Measurements from ENCODE around the gene AOPEP.

AOPEP gene

DNA sequence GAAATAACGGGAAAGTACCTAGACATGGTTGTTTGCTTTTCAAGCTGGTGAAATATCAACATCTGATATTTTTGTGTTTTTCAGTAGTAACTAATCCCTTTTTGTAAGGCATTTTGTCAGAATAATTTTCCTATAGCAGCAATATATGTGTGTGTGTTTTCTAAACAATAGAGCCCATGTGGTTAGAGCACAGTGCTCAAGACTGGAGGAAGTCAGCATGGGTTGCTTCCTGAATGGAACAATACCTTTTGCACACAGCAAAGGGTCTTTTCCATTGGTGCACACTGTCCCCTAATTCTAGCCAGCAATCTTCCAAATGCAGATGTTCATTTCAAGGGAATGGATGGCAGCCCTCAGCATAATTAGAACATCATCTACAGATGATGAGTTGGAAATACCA lies 270.1 kb downstream of the AOPEP start:
- no peak for DNase-seq (ENCODE audit: low read depth, low spot score)
- H3K27ac ChIP-seq = no peak overlapping the region

DNA sequence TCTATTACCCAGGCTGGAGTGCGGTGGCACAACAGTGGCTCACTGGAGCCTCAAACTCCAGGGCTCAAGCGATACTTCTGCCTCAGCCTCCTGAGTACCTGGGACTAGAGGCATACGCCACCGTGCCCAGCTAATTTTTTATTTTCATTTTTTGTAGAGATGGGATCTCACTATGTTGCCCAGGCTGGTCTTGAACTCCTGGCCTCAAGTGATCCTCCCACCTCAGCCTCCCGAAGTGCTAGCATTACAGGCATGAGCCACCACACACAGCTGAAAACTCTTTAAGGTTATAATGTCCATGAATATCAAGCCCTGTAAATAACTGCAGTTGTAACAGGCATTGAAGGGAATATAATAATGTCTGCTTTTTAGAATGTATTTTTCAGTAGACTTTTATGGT lies 271.2 kb downstream of the AOPEP start:
- no peak for DNase-seq (ENCODE audit: low read depth, low spot score)
- H3K27ac ChIP-seq = no peak overlapping the region

DNA sequence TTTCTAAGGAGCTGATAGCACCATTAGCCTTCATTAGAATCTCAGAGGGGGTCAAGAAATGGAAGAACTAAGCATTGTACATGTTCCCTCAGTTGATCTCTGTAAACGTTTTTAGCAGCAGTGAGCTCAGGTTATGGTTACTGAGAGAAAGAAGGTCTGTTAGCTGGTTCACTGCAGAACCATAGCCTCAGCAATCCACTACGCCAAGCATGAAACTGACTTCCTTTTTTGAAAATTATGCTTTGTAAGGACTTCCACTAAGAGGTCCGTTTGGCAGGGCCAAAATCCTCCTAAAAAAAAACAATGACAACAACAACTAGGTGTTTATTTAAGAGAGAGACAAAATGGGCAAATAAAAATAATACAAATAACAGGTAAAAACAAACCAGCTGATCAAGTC lies 273.3 kb downstream of the AOPEP start:
- H3K27ac ChIP-seq = no peak overlapping the region
- no peak for DNase-seq (ENCODE audit: low read depth, low spot score)

DNA sequence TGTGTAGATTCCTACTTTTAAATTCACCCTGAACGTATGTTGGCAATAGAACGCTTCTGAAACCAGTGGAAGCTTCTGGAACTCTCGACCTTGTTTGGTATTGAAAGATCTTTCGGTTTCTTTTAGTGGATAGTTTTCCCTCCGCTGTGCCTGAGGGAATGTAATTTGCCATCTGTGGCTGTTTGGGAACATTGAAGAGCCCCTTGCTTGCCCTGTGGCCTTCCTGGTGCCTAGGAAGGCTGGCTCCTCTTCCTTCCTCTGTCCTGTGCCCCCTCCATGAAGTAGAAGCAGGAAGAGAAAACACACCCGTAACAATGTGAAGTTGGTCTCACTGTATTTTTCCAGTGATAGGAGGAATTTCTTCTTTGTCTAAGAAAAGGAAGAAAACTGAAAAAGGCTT lies 274.3 kb downstream of the AOPEP start:
- no peak for DNase-seq (ENCODE audit: low read depth, low spot score)
- no peak overlapping the region for H3K27ac ChIP-seq

DNA sequence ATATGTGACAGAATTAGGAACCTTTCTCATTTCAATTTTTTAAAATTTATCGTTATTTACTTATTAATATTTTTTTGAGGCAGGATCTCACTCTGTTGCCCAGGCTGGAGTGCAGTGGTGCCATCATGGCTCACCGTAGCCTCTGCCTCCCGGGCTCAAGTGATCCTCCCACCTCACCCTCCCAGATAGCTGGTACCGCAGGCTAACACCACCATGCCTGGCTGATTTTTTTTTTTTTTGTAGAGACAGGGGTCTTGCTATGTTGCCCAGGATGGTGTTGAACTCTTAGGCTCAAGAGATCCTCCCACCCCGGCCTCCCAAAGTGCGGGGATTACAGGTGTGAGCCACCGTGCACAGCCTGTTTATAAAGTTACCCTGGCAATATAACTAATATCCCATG lies 275.2 kb downstream of the AOPEP start:
- no peak for DNase-seq (ENCODE audit: low read depth, low spot score)
- H3K27ac ChIP-seq = no peak overlapping the region

DNA sequence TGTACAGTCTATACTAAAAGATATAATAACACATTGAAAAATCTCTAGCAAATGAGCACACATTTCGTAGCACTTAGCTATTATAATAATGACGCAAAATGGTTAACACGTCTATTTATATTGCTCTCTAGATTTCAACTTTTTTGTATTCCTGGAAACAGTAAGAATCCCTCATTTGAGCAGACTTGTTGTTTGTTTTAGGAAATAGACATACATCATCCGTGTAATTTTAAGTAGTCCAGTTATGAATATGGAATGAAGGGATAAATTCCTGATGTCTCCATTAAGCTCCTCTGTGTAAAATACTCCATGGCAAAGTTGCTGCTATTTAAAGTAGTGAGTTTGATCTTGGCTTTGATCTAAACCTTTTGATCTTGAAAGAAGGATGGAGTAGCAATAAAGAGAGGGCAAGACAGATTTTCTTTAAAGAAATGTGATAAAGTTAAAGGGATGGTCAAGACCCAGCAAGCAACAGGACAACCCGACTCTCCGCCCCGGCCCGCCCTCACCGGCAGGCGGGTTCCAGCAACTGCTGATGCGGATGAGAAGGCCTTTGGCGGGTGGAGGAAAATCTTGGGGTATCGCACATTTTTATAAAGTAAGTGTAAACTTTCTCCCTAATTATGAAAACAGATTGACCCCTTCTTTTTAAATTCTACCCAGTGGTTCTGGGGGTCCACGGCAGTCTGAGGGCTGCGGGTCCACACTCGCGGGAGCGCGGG lies 277.4 kb downstream of the AOPEP start:
- H3K27ac ChIP-seq = peak overlapping the region; percentile 89
- no peak for DNase-seq (ENCODE audit: low read depth, low spot score)

DNA sequence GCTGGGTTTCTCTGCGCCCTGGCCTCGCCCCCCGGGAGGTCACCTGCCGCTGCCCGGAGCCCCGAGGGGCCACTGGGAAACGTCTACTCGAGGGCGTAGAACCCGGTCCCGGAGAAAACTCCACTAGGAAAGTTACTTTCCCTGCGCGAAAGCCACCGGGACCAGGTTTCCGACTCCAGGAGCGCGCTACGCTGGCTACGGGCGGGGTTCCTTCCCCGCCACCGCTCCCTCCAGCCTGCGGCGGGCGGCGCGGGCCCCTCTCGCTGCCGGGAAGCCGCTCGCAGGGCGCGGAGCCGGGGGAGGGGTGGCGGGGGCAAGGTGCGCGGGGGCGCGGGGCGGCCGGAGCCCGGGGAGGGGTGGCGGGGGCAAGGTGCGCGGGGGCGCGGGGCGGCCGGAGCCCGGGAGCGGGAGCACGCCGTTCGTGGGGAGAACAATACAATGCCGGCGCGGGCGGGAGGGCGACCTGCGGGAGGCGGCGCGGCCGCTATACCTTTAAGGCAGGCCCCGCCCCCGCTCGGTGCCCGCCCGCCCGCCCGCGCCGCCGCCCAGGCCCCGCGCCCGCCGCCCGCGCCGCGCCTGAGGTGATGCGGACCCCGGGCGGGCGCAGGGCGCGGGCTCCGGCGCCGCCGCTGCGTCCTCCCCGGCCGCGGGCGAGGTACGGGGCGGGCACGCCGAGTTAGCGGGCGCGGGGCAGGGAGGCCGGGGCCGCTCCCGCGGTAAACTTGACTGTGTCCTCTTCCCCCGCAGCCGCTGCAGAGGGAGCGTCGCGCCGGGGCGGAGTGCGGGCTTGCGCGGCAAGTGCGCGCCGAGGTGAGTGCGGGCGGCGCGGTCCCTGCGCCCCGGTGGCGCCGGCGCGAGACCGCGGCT lies 278.1 kb downstream of the AOPEP start:
- no peak for DNase-seq (ENCODE audit: low read depth, low spot score)
- peak overlapping the region; percentile 89 for H3K27ac ChIP-seq

DNA sequence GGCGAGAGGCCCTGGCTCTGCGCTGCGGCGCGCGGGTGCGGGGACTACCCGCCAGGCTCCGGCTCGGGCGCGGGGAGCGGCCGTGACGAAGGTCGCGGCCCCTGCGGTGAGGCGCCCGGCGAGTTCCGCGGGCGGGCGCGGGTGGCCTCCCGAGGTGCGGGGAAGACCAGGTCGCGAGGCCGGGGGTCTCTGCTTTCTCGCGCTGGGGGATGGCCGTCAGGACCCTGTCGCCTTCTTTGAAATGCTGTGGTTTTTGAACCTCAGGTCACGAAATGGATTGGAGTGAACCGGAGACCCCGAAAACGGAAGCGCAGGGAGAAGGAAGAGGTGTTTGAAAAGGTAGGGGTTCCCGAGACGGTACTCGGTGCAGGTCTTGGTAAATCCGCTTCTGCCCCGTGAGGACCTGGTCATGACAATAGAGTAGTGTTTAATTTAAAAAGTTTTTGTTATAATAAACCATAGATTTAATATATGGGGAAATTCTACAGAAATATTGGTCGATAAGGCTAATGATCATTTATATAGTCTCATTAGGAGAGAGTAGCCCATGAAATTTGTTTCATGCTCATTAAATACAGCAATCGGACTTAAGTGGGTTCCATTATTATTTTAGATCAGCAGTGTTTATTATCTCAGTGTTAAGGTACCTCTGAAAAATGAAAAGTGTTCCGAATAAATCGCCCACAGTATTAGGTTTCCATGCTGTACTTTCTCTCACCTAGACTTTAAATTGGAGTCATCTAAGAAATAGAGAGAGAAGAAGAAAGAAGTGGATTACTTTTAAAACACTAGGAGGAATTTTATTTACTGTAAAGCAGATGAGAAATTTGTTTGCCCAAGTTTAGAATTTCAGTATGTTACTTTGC lies 279.0 kb downstream of the AOPEP start:
- H3K27ac ChIP-seq = peak overlapping the region; percentile 89
- no peak for DNase-seq (ENCODE audit: low read depth, low spot score)

DNA sequence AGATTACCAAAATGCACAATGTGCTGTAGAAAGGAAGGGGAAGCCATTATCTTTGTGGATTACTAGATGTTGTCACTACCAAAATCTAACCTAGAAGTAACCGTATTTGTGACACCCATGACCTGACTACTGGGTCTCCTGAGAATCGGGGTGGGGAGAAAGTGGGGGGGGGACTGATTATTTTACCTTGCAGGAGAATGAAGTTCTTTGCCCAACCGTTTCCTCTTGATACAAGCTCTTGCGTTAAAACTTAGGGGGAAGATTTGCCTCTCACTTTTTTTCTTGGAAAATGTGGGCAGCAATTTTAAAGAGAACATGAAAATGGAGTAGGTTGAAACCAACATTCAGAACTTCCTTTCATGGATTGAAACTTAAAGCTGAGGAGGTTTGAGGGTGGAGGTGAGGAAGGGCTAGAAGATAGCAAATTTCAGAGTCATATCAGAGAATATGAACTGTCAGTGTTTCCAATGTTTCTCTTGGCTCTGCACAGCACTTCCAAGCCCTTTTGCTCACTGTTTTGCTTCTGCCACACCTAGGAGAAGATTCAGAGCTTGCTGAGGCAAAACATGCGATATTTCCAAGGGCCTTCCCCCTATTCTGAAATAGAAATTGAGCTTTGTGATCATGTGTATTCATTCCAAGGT lies 280.8 kb downstream of the AOPEP start:
- H3K27ac ChIP-seq = peak overlapping the region; percentile 89
- no peak for DNase-seq (ENCODE audit: low read depth, low spot score)

DNA sequence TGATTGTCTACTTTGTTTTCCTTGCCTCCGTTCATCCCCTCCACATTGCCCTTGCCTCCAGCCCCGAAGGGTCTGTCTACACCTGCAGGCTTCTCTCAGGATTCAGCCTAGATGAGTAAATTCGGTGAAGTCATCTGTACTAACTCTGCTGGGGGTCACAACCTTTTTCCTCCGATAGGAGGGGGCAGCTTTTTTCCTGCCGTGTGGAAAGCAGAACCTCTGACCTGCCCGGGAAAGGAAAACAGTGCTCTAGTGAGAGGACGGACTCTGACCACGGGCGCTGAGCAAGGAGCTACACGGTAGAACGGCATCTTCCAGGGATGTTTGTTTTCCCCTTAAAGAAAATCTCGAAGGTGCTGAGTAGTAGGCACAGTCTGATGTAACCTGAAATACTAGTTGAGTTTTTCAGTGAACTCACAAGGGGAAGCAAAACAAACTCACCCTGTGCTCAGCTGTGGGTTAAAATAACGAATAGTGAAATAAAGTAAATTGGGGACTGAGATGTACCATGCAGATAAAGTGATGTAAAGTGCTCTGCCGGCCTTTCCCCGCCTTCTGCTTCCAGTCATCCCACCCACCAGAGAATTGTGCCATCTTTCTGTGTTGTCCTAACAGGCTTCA lies 281.8 kb downstream of the AOPEP start:
- no peak for DNase-seq (ENCODE audit: low read depth, low spot score)
- H3K27ac ChIP-seq = peak overlapping the region; percentile 89

DNA sequence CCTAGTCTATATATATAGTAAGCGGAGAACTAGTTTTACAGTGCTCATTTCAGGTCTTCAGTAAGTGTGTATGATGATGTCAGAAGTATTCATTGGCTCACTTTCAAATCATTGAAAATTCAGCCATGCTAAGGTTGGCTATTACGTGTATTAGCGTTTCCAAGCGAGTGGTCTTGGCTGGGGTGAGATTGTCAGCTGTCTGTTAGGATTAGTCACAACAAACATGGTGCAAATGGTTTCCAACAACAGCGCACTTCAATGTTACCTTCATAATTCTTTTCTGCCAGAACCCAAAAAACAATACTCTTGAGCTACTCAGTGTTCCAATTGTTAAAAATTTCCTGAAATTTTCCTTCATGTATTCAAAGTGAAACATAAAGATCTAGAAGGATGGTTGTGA lies 283.0 kb downstream of the AOPEP start:
- H3K27ac ChIP-seq = peak overlapping the region; percentile 89
- no peak for DNase-seq (ENCODE audit: low read depth, low spot score)

DNA sequence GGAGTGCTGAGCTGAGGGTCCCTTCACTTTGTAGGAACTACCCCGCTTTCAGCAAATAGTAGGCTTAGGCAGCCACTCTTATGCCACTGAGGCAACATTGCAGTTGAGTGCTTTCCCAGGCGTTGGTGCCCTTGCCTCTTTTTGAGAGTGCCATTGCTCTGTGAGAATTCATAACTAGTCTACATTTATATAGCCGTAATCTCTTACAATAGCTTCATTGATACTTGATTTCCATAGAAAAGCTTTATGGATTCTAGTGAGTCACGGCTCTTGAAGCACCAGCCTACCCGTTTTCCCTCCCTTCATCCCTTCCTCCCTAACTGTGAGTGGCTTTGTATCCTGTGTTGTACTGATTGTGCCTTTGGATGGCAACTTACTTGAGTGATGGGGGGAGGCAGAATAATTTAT lies 283.9 kb downstream of the AOPEP start:
- DNase-seq (ENCODE audit: low read depth, low spot score) = no peak
- peak overlapping the region; percentile 89 for H3K27ac ChIP-seq

DNA sequence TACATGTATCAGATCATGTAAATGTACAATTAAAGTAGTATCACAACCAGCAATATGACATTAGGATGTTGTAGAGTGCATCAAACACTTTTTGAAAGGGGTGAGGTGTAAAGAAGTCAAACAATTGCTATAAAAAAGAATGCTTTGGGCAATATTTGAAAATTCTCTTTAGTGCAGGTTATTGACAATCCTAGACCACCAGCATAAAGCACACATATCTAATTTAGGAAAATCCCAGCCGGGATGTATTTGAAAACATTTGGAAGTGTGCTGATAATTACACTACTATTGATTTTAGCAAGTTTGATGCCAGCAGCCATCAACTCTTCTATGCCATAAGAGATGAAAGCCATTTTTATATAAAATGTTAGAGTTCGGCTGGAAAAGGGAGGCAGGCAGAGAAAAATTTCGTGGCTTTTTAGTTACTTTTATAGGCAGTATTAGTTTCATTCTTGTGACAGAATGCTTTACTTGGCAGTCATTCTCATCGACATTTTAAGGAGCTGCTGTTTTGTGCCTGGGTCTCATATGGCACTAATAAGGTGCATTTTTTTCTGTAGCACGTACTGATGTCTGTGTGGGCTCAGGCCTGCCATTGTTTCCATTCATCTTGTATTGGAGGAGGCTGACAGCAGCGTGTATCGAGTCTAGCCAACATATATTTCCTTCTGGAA lies 285.7 kb downstream of the AOPEP start:
- DNase-seq (ENCODE audit: low read depth, low spot score) = no peak
- peak overlapping the region; percentile 89 for H3K27ac ChIP-seq

DNA sequence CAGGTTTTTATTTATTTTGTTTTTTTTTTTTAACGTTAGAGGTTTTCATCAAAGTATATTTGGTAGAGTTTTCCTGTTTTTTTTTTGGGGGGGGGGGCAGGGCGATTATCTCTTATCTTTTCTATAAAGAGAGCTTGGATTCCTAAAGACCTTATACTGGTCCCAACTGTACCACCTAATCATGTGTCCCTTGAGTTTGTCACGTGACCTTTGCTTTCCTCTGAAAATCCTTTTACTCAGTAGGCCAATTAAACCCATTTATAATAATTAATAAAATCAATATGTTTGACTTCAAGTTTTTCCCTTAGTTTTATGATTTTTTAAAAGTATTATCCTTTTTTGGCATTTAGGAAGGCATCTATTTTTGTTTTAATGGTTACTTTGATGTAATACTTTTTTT lies 286.4 kb downstream of the AOPEP start:
- no peak for DNase-seq (ENCODE audit: low read depth, low spot score)
- H3K27ac ChIP-seq = peak overlapping the region; percentile 97

DNA sequence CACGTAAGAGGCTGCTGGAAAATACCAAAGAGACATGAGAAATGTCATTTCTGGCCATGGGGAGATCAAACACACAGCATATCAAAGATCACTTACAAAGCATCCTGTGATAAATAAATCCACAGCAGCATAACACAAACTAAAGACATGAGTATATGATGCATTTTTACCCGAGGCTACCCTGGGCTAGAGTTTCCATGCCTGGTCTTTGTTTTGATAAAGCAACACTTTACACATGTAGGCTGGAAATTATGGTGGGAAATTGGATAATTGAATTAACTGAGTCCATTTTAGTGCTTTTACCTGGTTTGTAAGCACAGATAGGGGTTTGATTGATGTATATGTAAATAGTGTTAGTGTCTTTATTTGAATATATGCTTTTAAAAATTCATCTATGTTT lies 288.4 kb downstream of the AOPEP start:
- no peak for DNase-seq (ENCODE audit: low read depth, low spot score)
- H3K27ac ChIP-seq = peak overlapping the region; percentile 97

DNA sequence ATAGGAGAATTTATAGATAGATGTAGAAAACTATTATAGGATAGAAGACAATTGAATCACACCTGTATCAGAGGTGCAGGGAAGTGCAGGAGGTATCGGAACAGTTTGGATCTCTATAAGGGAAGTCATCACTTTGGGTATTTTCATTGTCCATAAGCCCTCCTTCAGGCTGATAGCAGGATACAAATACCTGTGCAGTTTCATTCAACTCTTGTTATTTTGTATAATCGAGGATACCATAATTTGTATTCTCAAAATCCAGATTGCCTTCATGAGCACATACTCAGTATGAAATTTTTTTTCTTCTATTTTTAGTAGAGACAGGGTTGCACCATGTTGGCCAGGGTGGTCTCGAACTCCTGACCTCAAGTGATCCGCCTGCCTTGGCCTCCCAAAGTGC lies 289.1 kb downstream of the AOPEP start:
- DNase-seq (ENCODE audit: low read depth, low spot score) = no peak
- H3K27ac ChIP-seq = peak overlapping the region; percentile 97

DNA sequence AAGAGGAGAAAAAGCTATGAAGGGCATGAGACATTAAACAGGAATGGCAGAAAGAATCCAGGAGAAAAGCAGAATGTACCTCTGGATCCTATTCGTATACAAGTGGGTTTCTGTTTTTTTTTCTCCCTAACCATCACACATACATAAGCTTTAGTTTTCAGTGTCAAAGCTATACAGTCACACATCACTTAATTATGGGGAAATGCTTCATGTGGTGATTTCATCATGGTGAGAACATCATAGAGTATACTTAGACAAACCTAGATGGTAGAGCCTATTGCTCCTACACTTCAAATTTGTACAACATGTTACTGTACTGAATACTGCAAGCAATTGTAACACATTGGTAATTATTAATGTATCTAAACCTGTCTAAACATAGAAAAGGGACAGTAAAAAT lies 290.6 kb downstream of the AOPEP start:
- H3K27ac ChIP-seq = peak overlapping the region; percentile 97
- no peak for DNase-seq (ENCODE audit: low read depth, low spot score)

DNA sequence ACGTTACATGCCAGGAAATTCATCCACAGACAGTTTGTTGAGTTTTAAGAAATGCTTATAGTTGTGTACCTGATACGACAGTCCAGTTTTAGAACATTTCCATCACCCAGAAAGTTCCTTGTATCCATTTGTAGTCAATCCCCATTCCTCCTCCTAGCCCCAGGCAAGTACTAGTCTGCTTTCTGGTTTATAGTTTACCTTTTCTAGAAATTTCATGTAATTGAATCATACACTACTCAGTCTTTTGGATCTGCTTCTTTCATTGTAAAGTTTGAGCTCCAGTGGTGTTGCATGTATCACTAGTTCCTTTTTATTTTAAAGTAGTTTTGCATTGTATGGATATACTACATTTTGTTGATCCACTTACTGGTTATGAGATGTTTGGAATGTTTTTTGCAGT lies 291.2 kb downstream of the AOPEP start:
- peak overlapping the region; percentile 97 for H3K27ac ChIP-seq
- no peak for DNase-seq (ENCODE audit: low read depth, low spot score)
